DMS79 treated with DMSO at 0.1 percent for 48 hours (cell line): ENCODE measurements around the gene SNCB.

Experiments
- DNase-seq: peaks from one replicate; lab custom pipeline; 2025; lab: John Stamatoyannopoulos, UW

The SNCB gene

DNA sequence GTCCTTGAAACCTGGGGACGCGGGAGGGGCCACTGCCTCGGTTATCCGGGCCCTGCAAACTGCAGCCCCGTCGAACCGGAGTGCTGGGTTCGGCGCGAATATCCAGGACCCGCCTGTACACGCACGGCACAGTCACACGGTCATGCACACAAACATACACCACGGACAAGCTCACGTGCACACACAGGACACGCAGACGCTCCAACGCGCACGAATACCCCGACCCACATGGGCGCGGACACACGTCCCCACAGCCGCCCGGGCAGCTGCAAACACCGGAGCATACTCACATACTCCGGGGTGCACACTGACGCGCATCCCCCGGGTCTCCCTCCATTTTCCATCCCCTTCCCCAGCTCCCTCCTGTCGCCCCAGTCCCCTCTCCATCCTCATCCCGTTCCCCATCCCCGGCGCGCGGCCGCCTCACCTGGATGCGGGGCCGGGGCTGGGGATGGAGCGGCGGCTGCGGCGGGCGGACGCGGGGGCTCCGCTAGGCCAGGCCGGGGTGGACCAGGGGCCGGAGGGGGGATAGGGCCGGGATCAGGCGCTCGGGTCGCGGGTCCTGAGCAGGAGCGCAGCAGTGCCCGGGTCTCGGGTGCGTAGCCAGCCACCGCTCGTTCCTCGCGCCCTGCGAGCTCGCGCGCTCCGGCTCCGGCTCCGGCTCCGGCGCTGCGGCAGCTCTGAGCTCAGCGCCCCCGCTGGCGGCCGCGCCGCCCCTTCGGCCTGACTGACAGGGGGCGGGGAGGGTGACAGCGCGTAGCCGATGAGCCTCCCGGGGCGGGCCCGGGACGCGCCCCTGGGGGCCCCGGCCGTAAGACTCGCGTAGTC, at the start of gene SNCB, which contains the start of gene EIF4E1B:
Gene SNCB (minus strand): TSS at position 682 of the 828 bp plus-strand sequence. CDS start 880 bp downstream, outside the sequence.
Gene EIF4E1B (plus strand): TSS at position 823 of the 828 bp plus-strand sequence. CDS start 12,113 bp downstream, outside the sequence.
- no peak for DNase-seq

DNA sequence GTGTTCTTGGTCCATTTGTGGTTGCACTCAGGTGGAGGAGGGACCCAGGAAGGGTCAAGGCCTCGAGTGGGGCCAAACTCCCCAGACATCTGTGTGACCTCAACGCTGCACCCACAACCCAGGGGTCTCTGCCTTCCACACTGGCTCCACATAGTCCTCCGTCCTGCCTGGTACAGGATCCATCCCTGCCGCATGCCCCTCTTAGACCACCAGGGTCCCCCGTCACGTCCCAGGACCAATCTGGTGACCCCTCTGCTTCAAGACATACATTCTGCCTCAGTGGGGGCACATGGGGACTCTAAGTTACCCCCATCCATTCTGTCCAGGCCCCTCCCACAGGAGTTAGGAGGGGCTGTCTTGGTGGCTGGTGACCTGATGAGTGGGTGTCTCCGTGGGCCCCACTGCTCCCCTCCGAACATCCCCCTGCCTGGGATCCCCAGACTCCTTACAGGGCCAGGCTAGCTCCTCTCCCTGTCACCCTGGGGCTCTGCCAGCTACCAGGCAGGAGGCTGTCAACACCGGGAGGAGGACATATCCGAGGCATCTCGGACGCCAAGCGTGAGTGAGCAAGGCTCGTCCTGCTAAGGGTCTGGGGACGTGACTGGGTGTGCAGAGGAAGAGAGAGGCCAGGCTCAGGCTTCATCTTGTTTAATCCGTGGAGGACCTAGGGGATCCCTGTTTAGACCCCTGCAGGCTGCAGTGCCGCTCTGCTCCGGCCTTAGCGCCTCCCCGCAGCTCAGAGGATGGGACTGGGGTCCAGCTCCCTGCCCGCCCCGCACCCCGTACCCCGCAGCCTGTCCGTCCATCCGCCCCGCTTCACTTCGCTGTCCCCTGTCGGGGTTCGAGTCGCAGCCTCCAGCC, 49.3 kb upstream of the SNCB start:
- no peak for DNase-seq

DNA sequence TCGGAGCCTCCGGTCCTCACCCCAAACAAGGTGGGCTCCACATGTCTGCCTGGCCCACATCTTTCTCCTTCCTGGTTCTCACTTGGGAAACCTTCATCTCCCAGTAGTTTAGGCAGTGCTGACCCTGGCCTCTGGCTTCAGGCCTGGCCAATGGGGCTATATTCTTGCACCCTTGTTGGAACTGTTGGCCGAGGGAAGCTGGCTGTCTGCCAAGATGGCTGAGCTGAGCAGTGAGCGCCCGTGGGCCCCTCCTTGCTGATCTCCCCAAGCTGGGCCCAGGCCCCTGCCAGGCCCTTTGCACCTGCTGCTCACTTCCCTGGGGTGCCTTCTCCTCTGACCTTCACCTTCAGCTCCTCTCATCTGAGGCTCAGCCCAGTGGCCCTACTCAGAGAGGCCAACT, 48.2 kb upstream of the SNCB start:
- no peak for DNase-seq

DNA sequence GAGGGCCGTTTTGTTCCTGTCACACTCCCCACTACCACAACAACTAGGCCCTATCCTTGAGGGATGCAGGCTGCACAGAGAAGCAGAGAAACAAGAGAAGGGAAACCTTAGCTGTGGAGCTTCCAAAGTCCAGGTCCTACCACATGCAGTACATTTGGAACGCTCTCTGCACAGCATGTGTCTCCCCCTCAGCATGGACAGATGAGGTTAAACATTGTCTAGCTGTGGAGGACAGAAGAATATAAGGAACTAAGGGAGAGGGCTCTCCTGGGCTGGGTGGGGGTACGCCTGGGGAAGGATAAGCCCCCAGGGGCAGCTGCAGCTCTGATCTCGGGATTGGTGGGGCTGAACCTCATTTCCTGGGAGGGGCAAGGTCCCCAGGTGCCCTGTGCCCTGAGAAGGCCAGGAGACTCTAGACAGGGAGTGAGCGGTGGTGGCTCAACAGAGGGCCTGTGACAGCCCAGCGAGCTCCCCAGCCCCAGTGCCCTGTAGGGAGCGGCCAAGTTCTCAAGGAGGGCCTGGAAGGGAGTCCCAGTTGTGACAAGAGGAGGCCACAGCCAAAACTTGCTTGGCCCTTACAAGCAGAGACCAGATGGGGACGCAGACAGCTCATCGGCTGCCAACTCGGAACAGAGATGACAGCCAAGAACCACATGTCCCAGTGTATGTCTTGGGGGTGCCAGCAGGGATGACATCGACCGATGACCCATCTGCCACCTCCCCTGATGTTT, 47.0 kb upstream of the SNCB start:
- DNase-seq = no peak

DNA sequence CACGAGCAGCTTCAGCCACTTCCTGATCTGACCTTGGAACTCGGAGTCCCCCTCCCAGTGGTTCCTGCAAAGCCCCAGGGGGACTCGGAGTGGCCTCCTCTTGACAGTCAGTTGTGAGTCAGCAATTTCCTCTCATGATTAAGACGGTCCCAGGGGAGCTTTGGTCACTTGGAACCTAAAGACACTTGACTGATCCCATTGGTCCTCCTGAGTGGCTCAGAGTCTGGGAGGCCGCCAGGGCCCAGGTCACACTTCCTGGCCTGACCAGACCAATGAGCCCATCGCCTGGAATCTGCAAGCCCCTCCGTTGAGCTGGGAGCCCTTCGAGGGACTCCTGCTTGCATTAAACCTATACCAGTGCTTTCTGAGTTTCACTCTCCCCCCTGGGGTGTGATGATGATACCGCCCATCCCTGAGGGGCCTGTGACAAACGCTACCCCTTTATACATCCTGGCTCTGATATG, 46.1 kb upstream of the SNCB start:
- no peak for DNase-seq

GRCh38 chr5:176675676-176676360, 45.5 kb upstream of the SNCB start:
- no peak for DNase-seq

- no peak for DNase-seq
These were observed 44.5 kb upstream of the SNCB start for GRCh38 chr5:176674799-176675198.

- DNase-seq = no peak
These were observed 43.6 kb upstream of the SNCB start for GRCh38 chr5:176673651-176674583.

GRCh38 chr5:176671890-176672747, 41.8 kb upstream of the SNCB start:
- DNase-seq = no peak

GRCh38 chr5:176671399-176671798, 41.1 kb upstream of the SNCB start:
- DNase-seq = no peak

DNA sequence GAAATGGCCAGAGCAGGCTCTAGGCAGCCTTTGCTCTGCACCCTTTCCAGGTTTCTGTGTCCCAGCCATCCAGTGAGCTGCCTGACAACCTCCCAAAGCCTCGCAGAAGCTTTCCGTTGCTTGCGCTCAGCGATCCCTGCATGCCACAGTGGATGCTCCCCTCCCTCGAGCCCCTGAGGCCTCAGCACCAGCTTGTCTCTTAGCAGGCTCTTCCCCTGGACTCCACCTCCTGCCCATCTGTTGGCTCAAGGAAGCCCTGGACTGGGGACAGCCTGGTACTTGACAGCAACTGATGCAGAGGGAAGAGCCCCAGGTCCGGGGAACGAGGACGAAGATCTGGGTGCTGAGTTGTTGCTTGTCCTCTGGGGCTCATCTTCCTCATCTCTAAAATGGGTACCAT, 40.1 kb upstream of the SNCB start:
- no peak for DNase-seq

DNA sequence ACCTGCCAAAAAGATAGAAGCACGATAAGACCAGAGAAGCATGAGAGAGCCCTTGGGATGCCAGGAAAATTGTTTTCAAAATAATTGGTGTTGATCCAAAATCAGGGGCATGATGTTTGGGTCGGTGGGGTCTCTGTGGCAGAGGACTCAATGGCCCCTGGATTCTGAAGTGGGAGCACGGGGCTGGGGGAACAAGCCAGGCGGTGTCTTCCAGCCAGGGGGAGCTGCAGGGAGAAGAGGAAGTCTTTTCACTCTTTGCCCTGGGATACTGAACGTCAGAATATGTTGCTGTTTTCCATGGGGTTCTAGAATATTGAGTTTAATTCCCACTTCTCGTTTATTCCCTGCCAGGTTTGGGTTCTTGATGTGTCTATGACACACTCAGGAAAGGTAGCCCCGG, 37.3 kb upstream of the SNCB start:
- DNase-seq = no peak

DNA sequence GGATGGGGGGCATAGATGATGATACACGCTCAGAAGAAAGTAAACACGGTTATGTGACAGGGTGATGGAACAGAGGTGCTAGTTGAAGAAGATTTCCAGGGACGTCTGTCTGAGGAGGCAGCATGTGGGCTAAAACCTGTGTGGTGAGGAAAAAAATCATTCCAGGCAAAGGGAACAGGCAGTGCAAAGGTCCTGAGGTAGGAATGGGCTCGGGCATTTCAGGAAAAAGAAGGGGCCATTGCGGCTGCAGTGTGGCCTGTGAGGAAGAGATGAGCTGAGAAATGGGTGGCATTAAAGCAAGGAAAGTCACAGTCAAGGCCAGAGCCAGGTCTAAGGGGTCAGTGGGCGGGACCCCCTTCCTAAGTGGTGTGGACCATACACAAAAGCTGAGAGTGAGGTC, 35.2 kb upstream of the SNCB start:
- no peak for DNase-seq

DNA sequence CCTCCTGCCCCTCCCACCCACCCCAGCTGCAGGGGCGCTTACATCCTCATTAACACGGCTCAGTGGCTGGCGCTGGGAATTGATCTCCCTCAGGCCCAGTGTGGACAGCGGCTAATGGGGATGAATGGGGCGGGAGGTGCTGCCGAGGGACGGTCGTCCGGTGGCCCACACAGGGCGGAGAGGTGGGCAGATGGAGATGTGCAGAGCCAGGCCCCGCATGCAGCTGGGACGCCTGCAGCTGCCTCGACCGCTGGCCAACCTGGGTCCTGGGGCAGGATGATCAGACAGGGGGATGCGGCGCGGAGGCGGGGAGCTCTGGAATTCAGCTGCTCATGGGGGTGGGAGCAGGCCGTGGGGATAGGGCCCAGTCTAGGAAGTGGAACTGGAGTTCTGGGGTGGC, 34.6 kb upstream of the SNCB start:
- DNase-seq = no peak

GRCh38 chr5:176664479-176664878, 34.1 kb upstream of the SNCB start:
- DNase-seq = no peak

DNA sequence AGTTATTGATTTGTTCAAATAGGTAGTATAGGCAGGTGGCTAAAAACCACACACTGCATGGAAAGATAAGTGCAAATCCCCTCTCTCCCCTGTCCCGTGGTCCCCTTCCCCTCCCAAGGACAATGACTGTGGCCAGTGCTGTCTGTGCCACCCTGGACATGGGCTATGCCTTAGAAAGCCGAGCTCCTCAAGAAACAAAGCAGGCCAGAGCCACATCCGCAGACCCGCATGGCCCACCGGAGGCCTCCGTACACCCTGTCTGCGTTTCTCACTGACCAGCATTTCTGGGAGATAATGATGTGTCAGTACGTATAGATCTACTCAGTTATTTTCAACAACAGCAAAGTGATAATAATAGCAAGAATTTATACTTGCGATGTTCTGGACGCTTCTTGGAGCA, 33.2 kb upstream of the SNCB start:
- DNase-seq = no peak

- DNase-seq = no peak
These were observed 32.3 kb upstream of the SNCB start for GRCh38 chr5:176662371-176663333.

DNA sequence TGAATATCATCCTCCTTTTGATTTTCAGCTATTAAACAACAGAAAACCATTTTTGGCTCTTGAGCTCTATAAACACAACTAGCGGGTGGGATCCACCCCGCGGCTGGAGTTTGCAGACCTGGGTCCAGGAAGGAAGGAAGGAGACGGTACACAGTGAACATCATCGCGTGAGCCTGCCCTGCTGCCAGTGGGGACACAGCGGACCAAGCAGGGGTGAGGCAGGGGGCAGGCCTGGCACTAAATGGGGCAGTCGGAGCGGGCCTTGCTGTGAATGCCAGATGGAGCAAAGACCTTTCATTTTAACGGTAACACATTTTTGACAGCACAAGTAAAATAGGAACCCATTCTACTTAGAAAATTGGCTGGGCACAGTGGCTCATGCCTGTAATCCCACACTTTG, 31.3 kb upstream of the SNCB start:
- no peak for DNase-seq
